Adipose tissue (tissue), 3 donors: ENCODE results near the gene KIF26B. TPM values are rescaled to one million over a fixed set of nuclear protein-coding genes. Genes with fewer than 3 reads are reported as not detected.

Experiments used
- H3K27ac ChIP-seq: one replicate; pipeline ENCODE4 v1.5.1; 2013; ENCODE audit warnings: low read depth, low read length
- WGBS, 3 donors: extraction: QIAGEN DNeasy Blood & Tissue Kit; methylation state at CpG; one replicate each; pipeline ENCODE4 v1.1.7; 2013; 5-methylcytosine and 5-hydroxymethylcytosine counted together
- polyA plus RNA-seq, 3 donors: library from polyadenylated mRNA; stranded (reverse); fragments of 200-250 nt; gene quantifications; one replicate each; pipeline ENCODE4 v1.2.3, GENCODE V29; 2013
- donor health status: healthy with polysubstance abuse.
- donor health status: Bipolar disorder and iron deficiency.
- donor health status: healthy.

Gene KIF26B
- polyA plus RNA-seq, result under 1 TPM; 0.08 to 0.56 (median 0.12) TPM

- H3K27ac ChIP-seq, result no peak within 1 kb of the TSS
- WGBS, 3 donors, result 0% methylated on average over 66 to 83 of the region's 83 CpGs
Observed at GRCh38 chr1:245154429-245155271, at the start of gene KIF26B. Gene KIF26B (plus strand): TSS chr1:245154985. CDS start chr1:245155425, 440 bp downstream.

- no peak overlapping the region for H3K27ac ChIP-seq
- WGBS, 3 donors, result 96 to 98% (median 97%) methylated on average over 3 of the region's 3 CpGs
Observed at GRCh38 chr1:245105042-245105441, 49.7 kb upstream of the KIF26B start.

DNA sequence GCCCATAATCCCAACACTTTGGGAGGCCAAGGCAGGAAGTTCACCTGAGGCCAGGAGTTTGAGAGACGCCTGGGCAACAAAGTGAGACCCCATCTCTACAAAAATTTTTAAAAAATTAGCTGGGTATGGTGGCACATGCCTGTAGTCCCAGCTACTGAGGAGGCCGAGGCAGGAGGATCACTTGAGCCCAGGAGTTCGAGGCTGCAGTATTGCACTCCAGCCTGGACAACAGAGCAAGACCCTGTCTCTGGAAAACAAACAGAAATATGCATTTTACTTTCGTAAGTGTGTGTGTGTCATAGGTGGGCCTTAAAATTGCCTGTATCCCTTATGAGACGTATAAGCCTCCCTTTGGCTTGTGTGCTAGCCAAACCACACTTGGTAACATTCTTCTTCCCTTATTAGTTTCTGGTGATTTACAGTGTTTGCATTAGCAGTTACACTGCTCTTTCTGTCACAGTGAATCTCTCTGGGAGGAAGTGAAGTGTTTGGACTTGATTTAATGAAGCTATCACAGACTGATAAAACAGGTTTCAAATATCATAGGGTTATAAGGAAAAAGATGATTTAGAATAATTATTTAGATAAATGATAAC is 48.9 kb upstream of the KIF26B start:
- H3K27ac ChIP-seq, result no peak overlapping the region
- 90 to 92% (median 91%) methylated on average over 5 of the region's 5 CpGs for WGBS, 3 donors

- 93 to 95% (median 95%) methylated on average over 7 of the region's 7 CpGs for WGBS, 3 donors
- no peak overlapping the region for H3K27ac ChIP-seq
Observed at GRCh38 chr1:245107776-245108114, 47.0 kb upstream of the KIF26B start.

- 78 to 82% (median 80%) methylated on average over 4 of the region's 4 CpGs for WGBS, 3 donors
- no peak overlapping the region for H3K27ac ChIP-seq
Observed at GRCh38 chr1:245108246-245108645, 46.5 kb upstream of the KIF26B start.

- 51 to 78% (median 61%) methylated on average over 7 of the region's 7 CpGs for WGBS, 3 donors
- no peak overlapping the region for H3K27ac ChIP-seq
Observed at GRCh38 chr1:245108909-245109308, 45.9 kb upstream of the KIF26B start.

- no peak overlapping the region for H3K27ac ChIP-seq
- WGBS, 3 donors, result 94 to 98% (median 96%) methylated on average over 2 of the region's 2 CpGs
Observed at GRCh38 chr1:245110406-245110805, 44.4 kb upstream of the KIF26B start.

DNA sequence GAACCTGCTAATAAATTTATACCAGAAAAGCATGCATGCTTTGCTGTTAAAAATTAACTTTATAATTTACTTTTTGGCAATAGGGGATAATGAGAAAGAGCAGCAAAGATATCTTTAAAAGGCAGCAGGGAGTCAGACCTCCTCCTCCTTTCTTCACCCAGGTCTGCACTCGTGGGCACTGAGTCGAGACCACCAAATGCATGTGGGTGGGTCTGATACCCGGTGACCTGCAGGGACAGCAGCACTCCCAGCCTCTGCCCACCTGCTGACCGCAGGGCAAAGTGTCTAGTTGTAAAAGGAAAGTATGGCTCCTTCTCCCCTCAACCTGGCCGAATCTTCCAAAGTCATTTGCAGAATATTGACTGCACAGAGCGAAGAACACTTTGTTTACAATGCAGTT is 43.7 kb upstream of the KIF26B start:
- H3K27ac ChIP-seq, result no peak overlapping the region
- 61 to 89% (median 88%) methylated on average over 6 of the region's 6 CpGs for WGBS, 3 donors

DNA sequence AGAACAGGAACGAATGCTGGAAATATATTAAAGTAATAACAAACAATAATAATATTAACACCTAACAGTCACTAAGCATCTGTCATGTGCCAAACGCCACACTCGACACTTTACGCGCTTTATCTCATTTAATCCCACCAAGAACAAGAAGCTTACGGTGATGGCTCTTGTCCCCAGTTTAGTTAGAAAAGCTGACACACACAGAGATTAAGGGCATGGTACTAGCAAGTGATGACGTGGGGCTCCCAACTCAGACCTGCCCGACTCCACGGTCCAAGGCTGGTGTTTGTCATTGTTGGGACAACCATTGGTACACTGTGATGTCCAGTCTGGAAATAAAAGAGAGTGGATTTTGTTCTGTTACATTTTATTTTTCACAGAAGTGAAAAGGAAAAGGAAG is 41.1 kb upstream of the KIF26B start:
- no peak overlapping the region for H3K27ac ChIP-seq
- WGBS, 3 donors, result 94 to 96% (median 94%) methylated on average over 9 of the region's 9 CpGs

GRCh38 chr1:245116131-245116530 is 38.7 kb upstream of the KIF26B start:
- WGBS, 3 donors, result 91 to 96% (median 95%) methylated on average over 4 of the region's 4 CpGs
- no peak overlapping the region for H3K27ac ChIP-seq

GRCh38 chr1:245116751-245117150 is 38.0 kb upstream of the KIF26B start:
- H3K27ac ChIP-seq, result no peak overlapping the region
- WGBS, 3 donors, result 54 to 68% (median 67%) methylated on average over 3 of the region's 3 CpGs

DNA sequence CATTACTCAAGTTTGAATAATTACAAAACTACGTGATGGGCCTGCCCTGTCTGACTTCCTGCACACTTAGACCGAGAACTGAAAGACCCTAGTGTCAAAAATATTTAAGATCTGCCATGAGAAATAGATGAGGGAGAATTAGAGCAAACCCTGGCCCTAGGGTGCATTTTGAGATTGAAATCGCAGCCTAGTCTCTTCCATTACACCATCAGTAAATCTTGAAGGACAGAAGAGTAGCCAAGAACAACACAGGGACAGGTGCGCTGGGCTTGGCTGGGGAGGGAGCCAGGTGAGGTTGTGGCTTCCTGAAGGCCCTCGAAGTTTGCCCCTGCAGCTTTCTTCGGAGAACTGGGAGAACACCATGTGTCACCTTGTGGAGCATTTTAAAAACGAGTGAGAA is 36.7 kb upstream of the KIF26B start:
- no peak overlapping the region for H3K27ac ChIP-seq

GRCh38 chr1:245118806-245119205 is 36.0 kb upstream of the KIF26B start:
- no peak overlapping the region for H3K27ac ChIP-seq
- 96 to 100% (median 96%) methylated on average over 2 of the region's 2 CpGs for WGBS, 3 donors

More for the DNA sequence above, 36.7 kb upstream of the KIF26B start:
- WGBS, 3 donors, result 79 to 89% (median 81%) methylated on average over 7 of the region's 7 CpGs

DNA sequence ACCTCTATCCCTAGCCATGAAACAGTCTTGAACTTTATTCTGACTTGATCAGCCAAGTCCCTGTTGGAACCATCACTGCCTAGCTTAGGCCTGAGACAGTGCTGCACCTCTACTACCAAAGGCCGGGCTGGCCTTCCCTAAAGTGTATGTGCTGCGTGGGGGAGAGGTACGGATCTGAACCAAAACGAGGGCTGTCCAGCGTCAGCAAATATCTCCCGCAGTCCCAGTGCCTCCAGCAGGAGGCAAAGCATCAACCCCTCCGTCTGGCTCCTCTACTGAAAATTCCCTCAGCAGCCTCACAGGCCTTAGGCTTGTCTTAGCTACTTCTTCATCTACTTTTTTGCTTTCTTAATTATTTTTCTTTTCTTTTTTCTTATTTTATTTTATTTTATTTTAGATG is 33.3 kb upstream of the KIF26B start:
- H3K27ac ChIP-seq, result no peak overlapping the region
- WGBS, 3 donors, result 87 to 91% (median 90%) methylated on average over 7 of the region's 7 CpGs

GRCh38 chr1:245124241-245124640 is 30.5 kb upstream of the KIF26B start:
- WGBS, 3 donors, result 88 to 94% (median 94%) methylated on average over 6 of the region's 6 CpGs
- H3K27ac ChIP-seq, result no peak overlapping the region

DNA sequence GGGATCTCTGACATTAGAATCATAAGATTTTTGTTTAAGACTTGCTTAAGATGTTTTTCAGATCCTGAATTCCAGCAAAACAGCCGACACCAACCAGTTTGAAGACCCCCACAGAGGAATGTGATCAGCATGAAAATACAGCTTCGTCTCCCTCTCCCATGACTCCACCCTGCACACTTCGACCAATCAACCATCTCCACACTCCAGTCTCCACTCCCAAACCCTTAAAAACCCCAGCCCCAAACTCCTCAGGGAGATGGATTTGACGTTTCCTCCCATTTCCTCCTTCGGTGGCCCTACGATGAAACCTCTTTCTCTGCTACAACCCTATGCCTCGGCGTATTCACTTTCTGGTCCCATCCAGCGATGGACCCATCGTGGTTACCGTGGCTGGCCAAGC is 30.1 kb upstream of the KIF26B start:
- no peak overlapping the region for H3K27ac ChIP-seq
- 88 to 94% (median 89%) methylated on average over 11 of the region's 11 CpGs for WGBS, 3 donors

- 66 to 86% (median 74%) methylated on average over 5 of the region's 5 CpGs for WGBS, 3 donors
- H3K27ac ChIP-seq, result no peak overlapping the region
Observed at GRCh38 chr1:245126530-245126929, 28.3 kb upstream of the KIF26B start.

DNA sequence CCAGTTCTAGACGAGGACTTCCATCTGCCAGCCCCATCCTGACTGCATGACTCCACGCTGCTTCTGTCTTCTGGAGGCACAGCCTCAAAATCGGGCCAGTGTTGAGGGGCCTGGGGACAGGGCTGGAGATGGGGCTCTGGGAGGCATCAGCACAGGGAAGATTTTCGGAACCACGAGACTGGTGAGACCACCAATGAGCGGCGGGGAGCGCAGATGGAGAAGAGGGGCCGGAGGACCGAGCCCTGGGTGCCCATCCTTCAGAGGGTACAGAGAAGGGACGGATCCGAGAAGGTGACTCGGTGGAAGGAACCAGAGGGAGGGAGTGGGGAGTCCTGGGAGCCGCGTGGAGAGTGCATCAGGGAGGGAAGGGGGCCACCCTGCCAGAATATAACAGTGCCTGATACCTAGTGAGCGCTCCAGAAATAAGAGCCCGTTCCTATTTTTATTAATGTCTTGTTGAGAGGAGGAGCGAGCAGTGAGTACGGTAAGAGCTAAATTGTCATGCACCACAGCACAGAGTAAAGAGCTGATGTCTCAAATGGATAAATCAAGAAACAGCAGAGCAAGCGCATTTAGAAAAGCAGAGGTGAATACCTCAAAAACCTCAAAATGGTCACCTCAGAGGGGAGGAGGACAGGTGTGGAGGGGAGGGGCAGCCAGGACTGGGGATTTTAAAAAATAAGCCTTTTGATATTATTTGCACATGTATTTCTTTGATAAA is 26.2 kb upstream of the KIF26B start:
- no peak overlapping the region for H3K27ac ChIP-seq
- WGBS, 3 donors, result 81 to 85% (median 82%) methylated on average over 19 to 20 of the region's 20 CpGs
